Heart right ventricle (tissue), 16 donors: ENCODE measurements around the gene PRPF31. TPM values are rescaled to one million over a fixed set of nuclear protein-coding genes. Genes with fewer than 3 reads are reported as not detected.

Experiments used
- ATAC-seq, 8 donors: fragments of 200-7000 bp; cut with Tn5 transposase; one replicate each; pipeline ENCODE4 v1.9.1; 2020; ENCODE audit warnings: mild to moderate bottlenecking in 8 of 8, moderate library complexity in 8 of 8, moderate number of reproducible peaks in 1 of 8
- DNase-seq, 2 donors: peaks; one replicate each; pipeline ENCODE4 v3.0.0-alpha.2; 2020
- H3K27ac ChIP-seq, 10 donors: fragments of 200-600 bp; sonication (generic) in 2 of 10; one replicate each; pipeline versions ENCODE4 v1.5.0 to v1.8.0; 2020 to 2022; ENCODE audit warnings: mild to moderate bottlenecking in 3 of 10
- H3K27me3 ChIP-seq, 7 donors: fragments of 200-600 bp; one replicate each; pipeline ENCODE4 v1.8.0; 2021 to 2022; ENCODE audit warnings: mild to moderate bottlenecking in 2 of 7
- H3K36me3 ChIP-seq, 9 donors: fragments of 200-600 bp; sonication (generic) in 1 of 9; one replicate each; pipeline versions ENCODE4 v1.5.0 to v1.8.0; 2020 to 2022; ENCODE audit warnings: mild to moderate bottlenecking in 2 of 9
- H3K4me1 ChIP-seq, 9 donors: fragments of 200-600 bp; sonication (generic) in 1 of 9; one replicate each; pipeline versions ENCODE4 v1.5.0 to v1.8.0; 2020 to 2022; ENCODE audit warnings: mild to moderate bottlenecking in 4 of 9
- H3K4me3 ChIP-seq, 10 donors: fragments of 200-600 bp; sonication (generic) in 2 of 10; one replicate each; pipeline versions ENCODE4 v1.5.0 to v1.8.0; 2020 to 2022; ENCODE audit warnings: mild to moderate bottlenecking in 7 of 10, moderate library complexity in 2 of 10
- H3K9me3 ChIP-seq, 11 donors: fragments of 200-600 bp in 10 of 11; sonication (generic) in 2 of 11; one replicate each; pipeline versions ENCODE4 v1.5.0 to v1.8.0; 2013 to 2022; ENCODE audit warnings: mild to moderate bottlenecking in 2 of 11, control low read depth in 1 of 11, moderate library complexity in 1 of 11
- WGBS, 2 donors: extraction: QIAGEN DNeasy Blood & Tissue Kit; methylation state at CpG; one replicate each; pipeline ENCODE4 v1.1.7; 2013; ENCODE audit warnings: inconsistent platforms in 1 of 2; 5-methylcytosine and 5-hydroxymethylcytosine counted together
- intact Hi-C, 10 donors: fragments of 100-400 bp; cut with DNase I; formaldehyde crosslinking; loops; one replicate each; pipeline versions ENCODE4 v1.11.1 to v1.14.2; 2022
- polyA plus RNA-seq, 2 donors: library from polyadenylated mRNA; stranded (reverse); fragments of 200-250 nt; gene quantifications; one replicate each; pipeline ENCODE4 v1.2.3, GENCODE V29; 2013
- total RNA-seq, 10 donors: library from RNA; stranded (reverse); fragmentation: NEBNext Ultra II Directional in 3 of 10; extraction: Animal tissue kit (Norgen Biotek cat#: 25700) in 3 of 10; gene quantifications; one replicate each; pipeline versions ENCODE4 v1.2.1 to v1.2.4, GENCODE V29; 2021 to 2023
- TF ChIP-seq, protein P1 (sequence below), 9 donors: fragments of 200-600 bp; sonication (generic) in 2 of 9; IDR thresholded peaks; one replicate each; pipeline versions ENCODE4 v1.5.0 to v1.8.0; 2021 to 2022; ENCODE audit warnings: antibody characterized with exemption in 9 of 9, mild to moderate bottlenecking in 5 of 9, moderate library complexity in 1 of 9
- donor health status: Arrhythmogenic right ventricular cardiomyopathy.
- donor health status: ischemic (EF 13 %, LVEDD 7.1; RV severe dilation, severe dysfunction).
- donor health status: healthy with polysubstance abuse.
- donor health status: DM: no; HTN: yes; CAD: no.
- donor health status: DM: no; HTN: no; CAD: no.
- donor health status: ischemic (EF 25% LVEDD 6.9; RV normal size, moderate dysfunction).
- donor health status: ischemic (EF 25% LVEDD 5.7; RV mildly dilated, moderate dysfunction).
- donor health status: healthy.
- donor health status: DM: yes; HTN: yes; CAD: no.
- donor health status: Ischemic cardiomyopathy.
- donor health status: ischemic (EF 35%, LVEDD 5.7; RV mildly dilated, moderate dysfunction).
- donor health status: nonischemic (EF 11% LVEDD 7.7; RV severe dilation, severe dysfunction).
- donor health status: DM: yes; HTN: yes; CAD: no.
- donor health status: PGD.
- donor health status: ischemic (EF 29% LVEDD 5.4; RV normal size, mild dysfunction).
- donor health status: nonischemic (EF 23%, LVEDD 6.1; RV moderate dilation, normal function).

PRPF31 gene
- total and polyA plus RNA-seq, 12 donors, result 35.9 to 52.8 (median 43.4) TPM

DNA sequence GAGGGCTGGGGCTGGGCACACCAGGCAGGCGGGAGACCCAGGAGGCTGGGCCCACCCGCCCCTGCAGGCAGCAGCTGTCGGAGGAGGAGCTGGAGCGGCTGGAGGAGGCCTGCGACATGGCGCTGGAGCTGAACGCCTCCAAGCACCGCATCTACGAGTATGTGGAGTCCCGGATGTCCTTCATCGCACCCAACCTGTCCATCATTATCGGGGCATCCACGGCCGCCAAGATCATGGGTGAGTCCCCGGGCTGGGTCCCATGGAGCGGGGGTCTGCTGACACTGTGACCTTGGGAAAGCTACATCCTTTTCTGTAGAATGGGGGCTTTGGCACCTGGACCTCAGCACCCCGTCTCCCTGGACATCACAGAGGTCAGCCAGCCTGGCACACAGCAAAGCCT, 8.1 kb downstream of the PRPF31 start:
- H3K36me3 ChIP-seq, result peaks cover 4 to 100% (median 87%) of the 10 kb centered on the region in 9 donors
- H3K27ac ChIP-seq, result no peak overlapping the region
- H3K4me1 ChIP-seq, result no peaks in the 10 kb centered on the region
- no peak for ATAC-seq
- TF ChIP-seq, protein P1, sequence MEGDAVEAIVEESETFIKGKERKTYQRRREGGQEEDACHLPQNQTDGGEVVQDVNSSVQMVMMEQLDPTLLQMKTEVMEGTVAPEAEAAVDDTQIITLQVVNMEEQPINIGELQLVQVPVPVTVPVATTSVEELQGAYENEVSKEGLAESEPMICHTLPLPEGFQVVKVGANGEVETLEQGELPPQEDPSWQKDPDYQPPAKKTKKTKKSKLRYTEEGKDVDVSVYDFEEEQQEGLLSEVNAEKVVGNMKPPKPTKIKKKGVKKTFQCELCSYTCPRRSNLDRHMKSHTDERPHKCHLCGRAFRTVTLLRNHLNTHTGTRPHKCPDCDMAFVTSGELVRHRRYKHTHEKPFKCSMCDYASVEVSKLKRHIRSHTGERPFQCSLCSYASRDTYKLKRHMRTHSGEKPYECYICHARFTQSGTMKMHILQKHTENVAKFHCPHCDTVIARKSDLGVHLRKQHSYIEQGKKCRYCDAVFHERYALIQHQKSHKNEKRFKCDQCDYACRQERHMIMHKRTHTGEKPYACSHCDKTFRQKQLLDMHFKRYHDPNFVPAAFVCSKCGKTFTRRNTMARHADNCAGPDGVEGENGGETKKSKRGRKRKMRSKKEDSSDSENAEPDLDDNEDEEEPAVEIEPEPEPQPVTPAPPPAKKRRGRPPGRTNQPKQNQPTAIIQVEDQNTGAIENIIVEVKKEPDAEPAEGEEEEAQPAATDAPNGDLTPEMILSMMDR (IDR thresholded peaks at IDR 0.05), result no peak
- H3K4me3 ChIP-seq, result no peak overlapping the region
- no peaks in the 10 kb centered on the region for H3K27me3 ChIP-seq
- 95 to 97% methylated on average over 15 to 17 of the region's 17 CpGs for WGBS, 2 donors
- intact Hi-C loops, result no loop called here
- H3K9me3 ChIP-seq, result no peaks in the 10 kb centered on the region
- no peak for DNase-seq

DNA sequence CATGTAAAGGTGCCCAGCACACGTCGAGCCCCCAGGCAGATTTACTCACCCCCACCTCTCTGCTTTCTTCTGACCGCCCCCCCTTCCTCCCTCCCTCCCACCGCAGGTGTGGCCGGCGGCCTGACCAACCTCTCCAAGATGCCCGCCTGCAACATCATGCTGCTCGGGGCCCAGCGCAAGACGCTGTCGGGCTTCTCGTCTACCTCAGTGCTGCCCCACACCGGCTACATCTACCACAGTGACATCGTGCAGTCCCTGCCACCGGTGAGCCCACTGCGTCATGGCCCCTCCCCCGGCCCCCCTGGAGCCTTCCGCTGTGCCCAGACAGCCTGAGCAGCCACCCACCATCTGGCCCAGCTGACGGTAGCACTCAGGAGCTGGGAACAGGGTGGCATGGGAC, 8.8 kb downstream of the PRPF31 start:
- no peaks in the 10 kb centered on the region for H3K9me3 ChIP-seq
- TF ChIP-seq, protein P1 (IDR thresholded peaks at IDR 0.05), result no peak
- no peaks in the 10 kb centered on the region for H3K27me3 ChIP-seq
- DNase-seq, result no peak
- no peak for ATAC-seq
- H3K4me1 ChIP-seq, result no peaks in the 10 kb centered on the region
- intact Hi-C loops, result no loop called here
- H3K4me3 ChIP-seq, result no peak overlapping the region
- WGBS, 2 donors, result 92 to 94% methylated on average over 19 of the region's 19 CpGs
- H3K36me3 ChIP-seq, result peaks cover 7 to 100% (median 89%) of the 10 kb centered on the region in 9 donors
- no peak overlapping the region for H3K27ac ChIP-seq

DNA sequence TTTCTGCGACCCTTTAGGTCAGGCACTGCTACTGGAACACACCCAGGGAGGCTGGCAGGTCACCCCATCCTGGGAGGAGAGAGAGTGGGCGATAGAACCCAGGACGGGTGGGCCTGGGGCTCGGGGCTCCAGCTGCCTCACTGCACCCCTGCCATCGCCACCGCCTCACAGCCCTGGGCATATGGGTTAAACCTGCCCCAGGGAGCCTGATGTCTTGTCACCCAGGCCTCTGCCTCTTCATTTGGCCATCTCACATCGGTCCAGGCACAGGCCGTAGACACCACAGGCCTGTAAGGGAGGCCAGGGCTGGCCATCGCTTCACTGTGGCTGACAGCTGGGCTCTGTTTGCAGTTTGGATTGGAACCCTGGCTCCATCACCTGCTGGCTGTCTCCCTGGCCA, 10.2 kb downstream of the PRPF31 start:
- no peak for ATAC-seq
- intact Hi-C loops, result no loop called here
- H3K27me3 ChIP-seq, result no peaks in the 10 kb centered on the region
- H3K9me3 ChIP-seq, result no peaks in the 10 kb centered on the region
- no peak overlapping the region for H3K4me3 ChIP-seq
- 88 to 92% methylated on average over 9 of the region's 9 CpGs for WGBS, 2 donors
- H3K27ac ChIP-seq, result no peak overlapping the region
- H3K36me3 ChIP-seq, result peaks cover 7 to 95% (median 81%) of the 10 kb centered on the region in 9 donors
- no peak for DNase-seq
- H3K4me1 ChIP-seq, result no peaks in the 10 kb centered on the region
- TF ChIP-seq, protein P1 (IDR thresholded peaks at IDR 0.05), result no peak

DNA sequence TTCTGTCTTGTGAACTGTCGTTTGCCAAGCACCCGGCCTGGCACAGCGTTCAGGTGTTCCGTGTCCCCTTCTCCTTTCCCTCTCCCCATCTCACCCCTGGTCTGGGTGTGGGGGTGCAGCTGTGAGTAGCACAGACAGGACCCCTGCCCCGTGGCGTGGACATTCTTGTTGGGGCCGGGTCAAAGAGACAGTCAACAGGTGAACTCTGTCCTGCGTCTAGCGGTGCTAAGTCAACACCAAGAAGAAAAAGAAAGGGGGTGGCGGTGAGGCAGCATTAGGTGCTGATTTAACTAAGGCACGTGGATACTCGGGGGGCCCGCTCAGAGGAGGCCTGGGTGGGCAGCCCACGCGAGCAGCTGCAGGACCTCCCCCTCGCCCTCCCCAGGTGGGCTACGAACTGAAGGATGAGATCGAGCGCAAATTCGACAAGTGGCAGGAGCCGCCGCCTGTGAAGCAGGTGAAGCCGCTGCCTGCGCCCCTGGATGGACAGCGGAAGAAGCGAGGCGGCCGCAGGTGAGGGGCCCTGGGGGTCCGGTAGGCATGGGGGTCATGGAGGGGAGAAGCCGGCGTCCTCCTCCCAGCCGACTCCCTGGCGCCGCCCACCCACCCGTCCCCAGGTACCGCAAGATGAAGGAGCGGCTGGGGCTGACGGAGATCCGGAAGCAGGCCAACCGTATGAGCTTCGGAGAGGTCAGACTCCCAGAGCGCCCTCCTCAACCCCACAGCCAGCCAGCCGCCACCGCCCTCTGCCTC, 12.3 kb downstream of the PRPF31 start:
- Histone ChIP-seq H3K4me1 (no peaks in the 10 kb centered on the region), H3K27ac (no peak overlapping the region), H3K9me3 (no peaks in the 10 kb centered on the region), H3K27me3 (no peaks in the 10 kb centered on the region), H3K36me3 (peaks cover 4 to 95% (median 67%) of the 10 kb centered on the region in 9 donors), H3K4me3 (no peak overlapping the region)
- 93 to 94% methylated on average over 39 to 44 of the region's 44 CpGs for WGBS, 2 donors
- ATAC-seq (no peak), DNase-seq (no peak)
- intact Hi-C loops, result no loop called here
- TF ChIP-seq, protein P1 (IDR thresholded peaks at IDR 0.05), result no peak
